ENCODE measurements around the gene LYST. TPM values are rescaled to one million over a fixed set of nuclear protein-coding genes. Genes with fewer than 3 reads are reported as not detected.

Gene LYST
- total RNA-seq, 1 donor from 2014 or later: 16.4 TPM

DNA sequence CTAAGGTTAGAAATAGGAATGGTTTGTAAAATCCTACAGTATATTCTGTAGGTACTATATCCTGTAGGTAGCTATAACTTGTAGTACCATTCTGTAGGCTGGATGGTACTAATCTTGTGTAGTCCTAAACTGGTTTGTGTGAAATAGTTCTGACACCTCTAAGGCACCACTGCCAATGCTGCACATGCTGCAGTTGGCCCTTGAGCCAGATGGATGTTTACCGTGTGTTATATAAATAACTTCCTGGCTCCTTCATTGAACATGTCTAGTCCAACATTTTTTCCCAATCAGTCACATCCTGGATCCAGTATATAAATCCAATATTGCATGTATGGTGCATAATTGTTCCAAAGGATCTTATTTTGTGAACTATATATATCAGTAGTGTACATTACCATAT lies 127.6 kb downstream of the LYST start:
- Mint-ChIP-seq H3K4me3 (ENCODE audit: unreplicated experiment) (no peak overlapping the region), H3K27me3 (ENCODE audit: low read depth) (no peaks in the 10 kb centered on the region), H3K9me3 (ENCODE audit: low read depth) (no peaks in the 10 kb centered on the region), H3K36me3 (ENCODE audit: low read depth) (peaks cover 3% of the 10 kb centered on the region), H3K4me1 (ENCODE audit: low read depth) (peaks cover 49% of the 10 kb centered on the region), H3K27ac (ENCODE audit: unreplicated experiment) (peak overlapping the region; percentile 78)
- TF ChIP-seq, protein P1, sequence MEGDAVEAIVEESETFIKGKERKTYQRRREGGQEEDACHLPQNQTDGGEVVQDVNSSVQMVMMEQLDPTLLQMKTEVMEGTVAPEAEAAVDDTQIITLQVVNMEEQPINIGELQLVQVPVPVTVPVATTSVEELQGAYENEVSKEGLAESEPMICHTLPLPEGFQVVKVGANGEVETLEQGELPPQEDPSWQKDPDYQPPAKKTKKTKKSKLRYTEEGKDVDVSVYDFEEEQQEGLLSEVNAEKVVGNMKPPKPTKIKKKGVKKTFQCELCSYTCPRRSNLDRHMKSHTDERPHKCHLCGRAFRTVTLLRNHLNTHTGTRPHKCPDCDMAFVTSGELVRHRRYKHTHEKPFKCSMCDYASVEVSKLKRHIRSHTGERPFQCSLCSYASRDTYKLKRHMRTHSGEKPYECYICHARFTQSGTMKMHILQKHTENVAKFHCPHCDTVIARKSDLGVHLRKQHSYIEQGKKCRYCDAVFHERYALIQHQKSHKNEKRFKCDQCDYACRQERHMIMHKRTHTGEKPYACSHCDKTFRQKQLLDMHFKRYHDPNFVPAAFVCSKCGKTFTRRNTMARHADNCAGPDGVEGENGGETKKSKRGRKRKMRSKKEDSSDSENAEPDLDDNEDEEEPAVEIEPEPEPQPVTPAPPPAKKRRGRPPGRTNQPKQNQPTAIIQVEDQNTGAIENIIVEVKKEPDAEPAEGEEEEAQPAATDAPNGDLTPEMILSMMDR (IDR thresholded peaks at IDR 0.05): no peak
- DNase-seq (ENCODE audit: low spot score): no peak

DNA sequence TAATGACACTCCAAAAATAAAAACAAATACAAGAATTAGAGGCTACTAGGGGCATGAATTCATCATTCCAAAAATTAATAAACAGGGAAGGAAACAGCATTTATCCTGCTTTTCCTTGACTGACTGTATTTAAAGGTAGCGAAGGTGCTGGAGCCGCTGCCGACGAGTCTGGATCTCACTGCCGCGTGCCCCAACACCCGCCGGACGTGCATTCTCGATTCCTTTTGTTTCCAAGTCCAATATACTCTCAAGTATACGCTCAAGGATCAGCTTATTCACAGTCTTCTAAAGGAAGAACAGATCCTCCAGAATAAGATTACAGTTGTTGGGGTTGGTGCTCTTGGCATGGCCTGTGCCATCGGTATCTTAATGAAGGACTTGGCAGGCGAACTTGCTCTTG lies 129.0 kb downstream of the LYST start:
- peaks cover 49% of the 10 kb centered on the region for H3K4me1 Mint-ChIP-seq (ENCODE audit: low read depth)
- no peak for DNase-seq (ENCODE audit: low spot score)
- TF ChIP-seq, protein P1 (IDR thresholded peaks at IDR 0.05): no peak
- H3K4me3 Mint-ChIP-seq (ENCODE audit: unreplicated experiment): no peak overlapping the region
- peaks cover 2% of the 10 kb centered on the region for H3K36me3 Mint-ChIP-seq (ENCODE audit: low read depth)
- H3K27ac Mint-ChIP-seq (ENCODE audit: unreplicated experiment): no peak overlapping the region
- H3K27me3 Mint-ChIP-seq (ENCODE audit: low read depth): no peaks in the 10 kb centered on the region
- no peaks in the 10 kb centered on the region for H3K9me3 Mint-ChIP-seq (ENCODE audit: low read depth)

DNA sequence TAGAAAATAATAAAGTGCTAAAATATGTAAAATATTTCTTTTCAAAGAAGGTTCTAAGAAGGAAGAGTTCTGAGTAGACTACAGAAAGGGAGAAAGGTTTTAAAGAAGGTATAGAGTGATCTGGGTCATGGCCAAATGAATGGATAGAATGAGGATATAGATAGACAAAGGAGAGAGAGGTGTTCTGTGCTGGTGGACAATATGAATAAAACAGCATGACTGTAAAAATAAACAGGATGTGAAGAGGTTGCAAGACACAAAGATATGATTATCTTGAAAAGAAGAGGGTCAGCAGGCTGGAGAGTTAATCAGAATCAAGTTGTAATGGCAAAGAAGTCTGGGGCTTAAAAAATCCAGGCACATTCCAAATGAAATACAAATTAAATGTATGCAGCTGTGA lies 130.4 kb downstream of the LYST start:
- no peak for DNase-seq (ENCODE audit: low spot score)
- no peaks in the 10 kb centered on the region for H3K27me3 Mint-ChIP-seq (ENCODE audit: low read depth)
- no peak overlapping the region for H3K27ac Mint-ChIP-seq (ENCODE audit: unreplicated experiment)
- H3K4me1 Mint-ChIP-seq (ENCODE audit: low read depth): peaks cover 41% of the 10 kb centered on the region
- no peaks in the 10 kb centered on the region for H3K36me3 Mint-ChIP-seq (ENCODE audit: low read depth)
- no peaks in the 10 kb centered on the region for H3K9me3 Mint-ChIP-seq (ENCODE audit: low read depth)
- no peak overlapping the region for H3K4me3 Mint-ChIP-seq (ENCODE audit: unreplicated experiment)
- TF ChIP-seq, protein P1 (IDR thresholded peaks at IDR 0.05): no peak

DNA sequence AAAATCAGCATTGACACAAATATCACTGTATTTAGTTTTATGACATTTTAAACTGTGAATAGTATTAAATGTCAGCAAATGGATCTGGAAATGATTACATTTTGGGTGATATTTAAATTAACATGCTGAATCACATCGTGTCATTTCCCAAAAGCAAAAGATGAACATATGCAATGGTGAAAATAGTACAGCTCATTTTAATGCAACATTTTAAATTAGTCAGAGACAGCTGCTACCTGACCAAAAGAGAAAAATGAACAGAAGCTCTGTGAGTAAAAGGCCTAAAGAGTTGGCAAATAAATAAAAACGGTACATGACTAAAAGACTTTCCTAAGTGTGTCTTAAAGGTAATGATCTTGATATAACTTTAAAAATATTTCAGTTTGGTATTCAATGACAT lies 131.1 kb downstream of the LYST start:
- no peak overlapping the region for H3K27ac Mint-ChIP-seq (ENCODE audit: unreplicated experiment)
- no peak overlapping the region for H3K4me3 Mint-ChIP-seq (ENCODE audit: unreplicated experiment)
- H3K36me3 Mint-ChIP-seq (ENCODE audit: low read depth): no peaks in the 10 kb centered on the region
- peaks cover 36% of the 10 kb centered on the region for H3K4me1 Mint-ChIP-seq (ENCODE audit: low read depth)
- DNase-seq (ENCODE audit: low spot score): no peak
- H3K9me3 Mint-ChIP-seq (ENCODE audit: low read depth): no peaks in the 10 kb centered on the region
- H3K27me3 Mint-ChIP-seq (ENCODE audit: low read depth): no peaks in the 10 kb centered on the region
- TF ChIP-seq, protein P1 (IDR thresholded peaks at IDR 0.05): no peak

DNA sequence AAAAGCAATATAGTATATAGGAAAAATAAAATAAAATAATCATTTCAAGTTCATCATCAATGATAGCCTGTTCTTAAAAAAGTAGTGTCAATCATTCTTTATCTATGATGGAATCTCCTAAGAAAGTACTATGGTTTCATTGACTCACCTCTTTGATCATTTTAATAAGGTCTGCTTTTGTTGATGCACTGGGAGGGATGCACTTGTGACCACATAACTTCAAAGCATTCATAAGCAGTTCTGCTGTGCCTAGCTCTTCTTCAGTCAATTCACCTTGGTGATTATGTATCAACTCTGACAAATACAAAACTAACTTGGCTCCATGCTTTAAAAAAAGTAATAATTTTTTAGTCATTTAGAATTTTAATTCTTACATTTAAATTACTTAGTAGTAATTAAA lies 132.4 kb downstream of the LYST start:
- TF ChIP-seq, protein P1 (IDR thresholded peaks at IDR 0.05): no peak
- no peak overlapping the region for H3K27ac Mint-ChIP-seq (ENCODE audit: unreplicated experiment)
- no peak overlapping the region for H3K4me3 Mint-ChIP-seq (ENCODE audit: unreplicated experiment)
- H3K9me3 Mint-ChIP-seq (ENCODE audit: low read depth): no peaks in the 10 kb centered on the region
- no peaks in the 10 kb centered on the region for H3K27me3 Mint-ChIP-seq (ENCODE audit: low read depth)
- peaks cover 26% of the 10 kb centered on the region for H3K4me1 Mint-ChIP-seq (ENCODE audit: low read depth)
- no peaks in the 10 kb centered on the region for H3K36me3 Mint-ChIP-seq (ENCODE audit: low read depth)
- no peak for DNase-seq (ENCODE audit: low spot score)
